Activated T-cell treated with anti-CD3 and anti-CD28 coated beads, Interleukin-2, amount 50 U/mL, for 72 hours (primary cell): ENCODE data around the gene PMM2. TPM values are rescaled to one million over a fixed set of nuclear protein-coding genes. Genes with fewer than 3 reads are reported as not detected.
"Not testable (repeated sequence)": the region's sequence is repeated elsewhere in the genome, so short reads cannot be mapped to it uniquely, and the experiment has no call there.

ENCODE experiments used
- ATAC-seq, 2 donors: fragments of 150-1000 bp; cut with Tn5 transposase; replicated peaks in 1 of 2; 2 replicates each; pipeline ENCODE4 v1.10.0; 2021; ENCODE audit warnings: moderate library complexity in 2 of 2, mild to moderate bottlenecking in 1 of 2
- DNase-seq, 2 donors: peaks; one replicate each; pipeline ENCODE4 v3.0.0; 2021 to 2022; ENCODE audit warnings: mixed read lengths in 1 of 2
- H3K27ac Mint-ChIP-seq: one replicate; pipeline ENCODE4 v1.8.0; 2022; ENCODE audit warnings: mild to moderate bottlenecking, moderate library complexity, mixed read lengths
- H3K27me3 Mint-ChIP-seq: one replicate; pipeline ENCODE4 v1.8.0; 2022; ENCODE audit warnings: low read depth, mixed read lengths
- H3K36me3 Mint-ChIP-seq, 2 donors: one replicate each; pipeline ENCODE4 v1.8.0; 2022; ENCODE audit warnings: mixed read lengths in 2 of 2, mild to moderate bottlenecking in 1 of 2; ENCODE audit not compliant: insufficient read depth in 2 of 2
- H3K4me1 Mint-ChIP-seq: one replicate; pipeline ENCODE4 v1.8.0; 2022; ENCODE audit warnings: low read depth, mixed read lengths
- H3K4me3 Mint-ChIP-seq, 2 donors: one replicate each; pipeline ENCODE4 v1.8.0; 2022; ENCODE audit warnings: mild to moderate bottlenecking in 2 of 2, mixed read lengths in 2 of 2, moderate library complexity in 2 of 2
- H3K9me3 Mint-ChIP-seq, 2 donors: one replicate each; pipeline ENCODE4 v1.8.0; 2022; ENCODE audit warnings: mixed read lengths in 2 of 2
- total RNA-seq, 2 donors: library from RNA; stranded (reverse); gene quantifications; one replicate each; pipeline ENCODE4 v1.2.3, GENCODE V29; 2022

PMM2 gene
- total RNA-seq, 2 donors from 2014 or later = 32.8 to 33.7 TPM

DNA sequence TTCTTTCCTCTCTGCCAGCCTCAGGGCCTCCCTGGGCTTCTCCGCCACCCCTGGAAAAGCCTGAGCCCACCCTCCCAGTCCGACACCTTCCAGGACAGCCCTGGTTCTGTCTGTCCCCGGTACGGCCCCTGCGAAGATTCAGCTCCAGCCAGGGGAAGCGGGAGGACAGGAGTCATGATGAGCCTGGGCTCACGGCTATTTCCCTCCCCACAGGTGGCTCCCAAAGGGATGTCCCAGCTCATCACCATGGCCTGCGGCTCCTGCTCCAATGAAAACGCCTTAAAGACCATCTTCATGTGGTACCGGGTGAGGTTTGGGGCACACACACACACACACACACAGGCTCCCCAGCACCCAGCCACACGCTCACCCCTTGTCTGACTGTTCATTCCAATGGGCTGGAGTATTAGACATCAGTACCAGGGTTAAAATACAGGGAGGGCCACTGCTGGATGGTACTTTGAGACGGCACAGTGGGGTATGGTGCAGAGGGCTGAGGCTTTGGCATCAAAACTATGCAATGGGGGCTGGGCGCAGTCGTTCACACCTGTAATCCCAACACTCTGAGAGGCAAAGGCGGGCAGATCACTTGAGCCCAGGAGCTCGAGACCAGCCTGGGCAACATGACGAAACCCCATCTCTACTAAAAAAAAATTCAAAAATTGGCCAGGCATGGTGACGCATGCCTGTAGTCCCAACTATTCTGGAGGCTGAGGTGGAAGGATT is 33.0 kb upstream of the PMM2 start:
- Mint-ChIP-seq H3K36me3 (peaks cover 2% of the 10 kb centered on the region in 2 donors), H3K4me3 (no peak overlapping the region), H3K27me3 (no peaks in the 10 kb centered on the region), H3K9me3 (no peaks in the 10 kb centered on the region), H3K27ac (no peak overlapping the region), H3K4me1 (no peaks in the 10 kb centered on the region)
- ATAC-seq (no peak), DNase-seq (no peak)

DNA sequence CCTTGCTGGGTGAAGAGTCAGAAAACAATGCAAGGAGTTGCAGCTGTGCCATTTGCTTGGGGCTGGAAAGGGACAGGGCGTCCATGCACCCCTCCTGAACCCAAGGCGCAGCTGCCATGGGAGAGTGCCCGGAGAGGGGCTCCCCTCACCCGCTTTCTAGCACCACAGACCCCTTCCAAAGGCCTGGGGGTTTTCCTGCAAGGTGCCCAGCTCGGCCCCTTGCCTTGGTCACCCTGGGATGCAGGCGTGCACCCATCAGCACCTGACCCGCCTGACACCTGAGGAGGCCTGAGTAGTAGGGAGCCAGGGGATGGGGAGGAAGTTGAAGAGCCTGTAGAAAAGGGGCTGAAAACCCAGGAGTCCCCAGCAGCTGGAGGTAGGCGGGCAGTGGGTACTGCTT is 30.5 kb upstream of the PMM2 start:
- no peak overlapping the region for H3K4me3 Mint-ChIP-seq
- peaks cover 0 to 2% of the 10 kb centered on the region in 2 donors for H3K36me3 Mint-ChIP-seq
- no peaks in the 10 kb centered on the region for H3K9me3 Mint-ChIP-seq
- H3K27me3 Mint-ChIP-seq = no peaks in the 10 kb centered on the region
- ATAC-seq (no peak), DNase-seq (no peak)
- H3K27ac Mint-ChIP-seq = no peak overlapping the region
- no peaks in the 10 kb centered on the region for H3K4me1 Mint-ChIP-seq

DNA sequence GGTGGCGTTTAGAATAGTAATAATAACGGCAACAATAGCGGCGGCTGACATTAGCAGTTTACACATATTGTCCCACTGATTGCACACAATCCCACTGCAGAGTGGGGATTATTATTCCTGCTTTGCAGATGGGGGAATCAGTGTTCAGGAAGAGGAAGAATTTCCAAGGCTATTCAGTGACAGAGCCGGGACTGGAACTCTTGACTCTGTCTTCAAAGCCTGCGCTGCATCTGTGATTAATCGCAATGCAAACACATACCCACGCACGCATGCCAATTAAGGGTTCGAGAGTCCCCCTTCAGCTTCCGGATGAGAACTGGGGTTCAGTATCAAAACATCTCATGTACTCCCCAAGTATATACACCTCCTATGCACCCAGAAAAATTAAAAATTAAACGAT is 29.4 kb upstream of the PMM2 start:
- no peak for DNase-seq
- Mint-ChIP-seq H3K27ac (no peak overlapping the region), H3K36me3 (peaks cover 0 to 4% of the 10 kb centered on the region in 2 donors), H3K4me1 (no peaks in the 10 kb centered on the region), H3K27me3 (no peaks in the 10 kb centered on the region), H3K9me3 (no peaks in the 10 kb centered on the region), H3K4me3 (no peak overlapping the region)
- no peak for ATAC-seq

DNA sequence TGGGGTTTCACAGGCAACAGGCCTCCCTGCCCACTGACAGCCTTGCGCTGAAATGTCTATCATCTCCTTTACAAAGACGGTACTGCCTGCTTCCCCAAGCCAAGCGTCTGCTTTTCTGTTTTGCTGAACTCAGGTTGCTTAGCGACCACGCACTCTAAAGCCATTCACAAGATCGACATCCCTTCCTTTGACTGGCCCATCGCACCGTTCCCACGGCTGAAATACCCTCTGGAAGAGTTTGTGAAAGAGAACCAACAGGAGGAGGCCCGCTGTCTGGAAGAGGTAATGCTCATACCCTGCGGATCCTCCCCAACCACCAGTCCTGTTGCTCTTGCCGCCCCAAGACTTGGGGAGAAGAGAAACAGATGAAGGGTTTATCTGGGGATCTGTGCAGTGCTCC is 28.9 kb upstream of the PMM2 start:
- Mint-ChIP-seq H3K4me3 (no peak overlapping the region), H3K9me3 (no peaks in the 10 kb centered on the region), H3K27ac (no peak overlapping the region), H3K36me3 (peaks cover 0 to 4% of the 10 kb centered on the region in 2 donors), H3K4me1 (no peaks in the 10 kb centered on the region), H3K27me3 (no peaks in the 10 kb centered on the region)
- ATAC-seq (no peak), DNase-seq (no peak)

DNA sequence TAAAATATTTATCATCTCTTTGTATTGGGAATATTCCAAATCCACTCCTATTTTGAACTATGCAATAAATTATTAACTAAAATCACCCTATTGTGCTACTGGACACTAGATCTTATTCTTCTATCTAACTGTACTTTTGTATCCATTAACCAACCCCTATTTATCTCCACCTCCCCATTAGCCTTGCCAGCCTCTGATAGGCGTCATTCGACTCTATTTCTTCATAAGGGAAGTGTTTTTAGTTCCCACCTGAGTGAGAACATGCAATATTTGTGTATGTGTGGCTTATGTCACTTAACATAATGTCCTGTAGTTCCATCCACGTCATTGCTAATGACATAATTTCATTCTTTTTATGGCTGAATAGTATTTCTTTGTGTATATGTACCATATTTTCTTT is 24.1 kb upstream of the PMM2 start:
- H3K36me3 Mint-ChIP-seq = peaks cover 2 to 4% of the 10 kb centered on the region in 2 donors
- DNase-seq = no peak

DNA sequence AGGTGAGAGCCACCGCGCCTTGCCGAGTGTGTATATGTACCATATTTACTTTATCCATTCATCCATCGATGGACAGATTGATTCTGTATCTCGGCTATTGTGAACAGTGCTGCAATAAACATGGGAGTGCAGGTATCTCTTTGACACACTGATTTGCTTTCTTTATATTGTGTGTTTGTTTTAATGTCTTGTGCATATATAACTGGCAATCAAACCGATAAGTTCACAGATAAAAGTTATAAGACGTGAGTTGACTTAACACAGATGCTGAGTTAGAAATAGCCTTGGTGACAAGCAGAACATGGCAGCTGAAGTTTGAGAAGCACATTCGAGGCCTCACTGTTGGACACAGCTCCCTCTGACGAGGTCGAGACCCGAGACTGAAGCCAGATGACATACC is 23.4 kb upstream of the PMM2 start:
- Mint-ChIP-seq H3K27me3 (no peaks in the 10 kb centered on the region), H3K4me3 (no peak overlapping the region), H3K27ac (no peak overlapping the region), H3K36me3 (peaks cover 2 to 4% of the 10 kb centered on the region in 2 donors), H3K9me3 (no peaks in the 10 kb centered on the region), H3K4me1 (no peaks in the 10 kb centered on the region)
- DNase-seq (no peak), ATAC-seq (no peak)

More for the DNA sequence above, 24.1 kb upstream of the PMM2 start:
- Mint-ChIP-seq H3K27ac (no peak overlapping the region), H3K4me1 (no peaks in the 10 kb centered on the region), H3K4me3 (no peak overlapping the region), H3K27me3 (no peaks in the 10 kb centered on the region), H3K9me3 (no peaks in the 10 kb centered on the region)
- ATAC-seq = no peak

DNA sequence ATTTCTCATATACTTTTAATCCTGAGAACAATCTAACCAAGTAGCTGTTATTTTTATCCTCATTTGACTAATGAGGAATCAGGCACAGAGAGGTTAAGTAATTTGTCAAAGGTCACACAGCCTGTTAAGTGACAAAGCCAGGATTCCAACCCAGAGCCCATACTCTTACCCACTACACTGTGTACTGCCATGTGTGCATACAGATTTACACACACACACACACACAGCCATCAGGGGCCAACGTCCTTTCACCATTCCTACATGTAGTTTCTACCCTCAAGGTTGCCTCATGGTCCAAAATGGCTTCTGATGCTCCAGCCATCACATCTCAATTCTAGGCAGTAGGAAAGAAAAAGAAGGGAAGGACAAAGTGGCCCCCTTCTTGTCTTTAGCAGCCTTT is 22.3 kb upstream of the PMM2 start:
- Mint-ChIP-seq H3K27me3 (no peaks in the 10 kb centered on the region), H3K36me3 (peaks cover 2 to 3% of the 10 kb centered on the region in 2 donors), H3K4me1 (no peaks in the 10 kb centered on the region), H3K27ac (no peak overlapping the region), H3K9me3 (no peaks in the 10 kb centered on the region), H3K4me3 (no peak overlapping the region)
- DNase-seq = no peak
- ATAC-seq = no peak

DNA sequence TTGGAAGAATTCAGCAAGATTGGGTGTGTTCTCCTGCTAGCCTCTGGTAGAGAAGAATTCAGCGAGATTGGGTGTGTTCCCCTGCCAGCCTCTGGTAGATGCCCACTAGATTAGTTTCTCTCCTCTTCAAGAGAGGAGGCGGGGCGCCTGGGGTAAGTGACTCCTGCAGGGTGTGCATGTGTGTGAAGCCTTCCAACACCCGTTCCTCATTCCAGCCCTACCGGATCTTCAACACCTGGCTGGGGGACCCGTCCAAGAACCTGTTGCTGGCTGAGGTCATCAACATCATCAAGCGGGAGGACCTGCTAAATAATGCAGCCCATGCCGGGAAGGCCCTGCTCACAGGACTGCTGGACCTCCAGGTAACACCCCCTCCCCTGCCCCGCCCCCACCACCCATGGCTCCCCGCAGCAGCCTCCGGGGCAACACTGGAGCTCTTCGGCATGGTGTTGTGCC is 21.5 kb upstream of the PMM2 start:
- ATAC-seq = no peak
- H3K36me3 Mint-ChIP-seq = peaks cover 2 to 3% of the 10 kb centered on the region in 2 donors
- H3K9me3 Mint-ChIP-seq = no peaks in the 10 kb centered on the region
- no peaks in the 10 kb centered on the region for H3K27me3 Mint-ChIP-seq
- no peaks in the 10 kb centered on the region for H3K4me1 Mint-ChIP-seq
- no peak overlapping the region for H3K27ac Mint-ChIP-seq
- DNase-seq = no peak
- H3K4me3 Mint-ChIP-seq = no peak overlapping the region

DNA sequence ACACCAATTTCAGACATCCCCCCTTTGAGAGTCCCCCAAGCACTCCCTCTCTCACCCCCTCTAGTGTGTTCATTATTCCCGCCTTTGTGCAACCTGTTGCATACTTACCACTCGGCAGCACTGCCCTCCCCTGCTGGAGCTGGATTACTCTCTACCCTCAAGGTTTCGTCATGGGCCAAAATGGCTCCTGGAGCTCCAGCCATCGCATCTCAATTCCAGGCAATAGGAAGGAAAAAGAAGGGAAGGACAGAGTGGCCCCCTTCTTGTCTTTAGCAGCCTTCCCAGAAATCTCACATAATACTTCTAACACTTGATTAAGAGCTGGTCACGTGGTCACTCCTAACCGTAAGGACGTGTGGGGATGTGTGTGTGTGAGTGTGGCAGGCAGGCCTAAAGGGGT is 20.4 kb upstream of the PMM2 start:
- H3K9me3 Mint-ChIP-seq = no peaks in the 10 kb centered on the region
- H3K4me3 Mint-ChIP-seq = no peak overlapping the region

DNA sequence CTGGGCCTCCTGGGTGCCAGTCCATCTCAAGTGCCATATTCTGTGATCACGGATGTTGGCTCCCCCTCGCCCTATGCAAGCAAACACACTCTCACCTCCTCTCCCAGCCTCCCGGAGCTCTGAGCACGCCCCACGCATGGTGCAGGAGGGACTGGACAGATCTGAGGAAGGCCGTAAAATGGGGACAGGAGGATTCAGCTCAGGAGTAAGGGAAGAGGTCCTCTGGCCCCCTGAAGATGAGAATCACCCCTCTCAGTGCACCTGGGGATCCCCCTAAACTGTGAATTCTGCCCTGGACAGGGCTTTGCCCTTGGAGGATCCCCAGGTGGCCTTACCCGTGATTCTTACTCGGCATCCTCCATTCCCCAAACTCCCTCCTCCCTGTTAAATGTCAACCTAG is 15.8 kb upstream of the PMM2 start:
- Mint-ChIP-seq H3K4me1 (no peaks in the 10 kb centered on the region), H3K9me3 (no peaks in the 10 kb centered on the region), H3K27ac (no peak overlapping the region), H3K27me3 (no peaks in the 10 kb centered on the region), H3K4me3 (no peak overlapping the region), H3K36me3 (peaks cover 0 to 2% of the 10 kb centered on the region in 2 donors)
- ATAC-seq = no peak
- DNase-seq = no peak

More for the DNA sequence above, 20.4 kb upstream of the PMM2 start:
- Mint-ChIP-seq H3K27me3 (no peaks in the 10 kb centered on the region), H3K27ac (no peak overlapping the region), H3K4me1 (no peaks in the 10 kb centered on the region), H3K36me3 (peaks cover 2 to 3% of the 10 kb centered on the region in 2 donors)
- ATAC-seq (no peak), DNase-seq (no peak)

DNA sequence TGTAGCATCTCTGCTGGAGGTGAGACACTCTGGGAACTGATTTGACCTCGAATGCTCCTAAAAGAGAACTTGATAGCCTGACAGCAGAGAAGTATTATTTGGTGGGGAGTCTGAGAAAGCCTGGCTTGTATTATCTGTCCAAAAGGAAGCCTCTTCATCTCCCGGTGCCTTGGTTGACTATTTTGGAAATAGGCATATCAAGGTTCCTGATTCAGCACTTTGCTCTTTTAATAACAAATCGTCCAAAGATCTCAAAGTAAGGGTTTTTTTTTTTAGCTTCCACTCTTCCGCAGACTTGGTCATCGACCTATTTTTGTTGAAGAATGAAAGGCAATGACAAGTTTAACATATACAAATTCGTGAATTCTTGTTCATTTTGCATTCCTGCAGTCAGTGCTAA is 15.0 kb upstream of the PMM2 start:
- H3K27me3 Mint-ChIP-seq = no peaks in the 10 kb centered on the region
- DNase-seq (no peak), ATAC-seq (no peak)
- no peaks in the 10 kb centered on the region for H3K4me1 Mint-ChIP-seq
- H3K27ac Mint-ChIP-seq = no peak overlapping the region
- H3K9me3 Mint-ChIP-seq = no peaks in the 10 kb centered on the region
- H3K36me3 Mint-ChIP-seq = no peaks in the 10 kb centered on the region
- no peak overlapping the region for H3K4me3 Mint-ChIP-seq

DNA sequence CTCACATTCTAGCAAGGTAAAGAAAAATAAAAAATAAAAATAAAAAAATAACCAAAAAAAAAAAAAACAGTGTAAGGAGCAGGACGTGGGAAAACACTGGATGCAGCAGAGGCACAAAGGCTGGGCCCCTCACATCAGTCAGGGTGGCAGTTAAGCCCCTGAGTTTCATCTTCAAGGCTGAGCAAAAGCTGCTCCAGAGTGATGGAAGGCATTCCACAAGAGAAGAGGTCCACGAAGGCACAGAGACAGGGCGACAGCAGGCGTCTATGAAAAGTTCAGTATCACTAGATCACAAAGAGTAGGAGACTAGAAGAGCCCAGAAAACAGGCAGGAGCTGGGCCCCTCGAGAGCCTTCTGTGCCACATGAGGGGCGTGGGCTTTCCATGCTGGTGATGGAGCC is 12.2 kb upstream of the PMM2 start:
- no peak for DNase-seq
- ATAC-seq = no peak
- H3K9me3 Mint-ChIP-seq = no peaks in the 10 kb centered on the region
- H3K36me3 Mint-ChIP-seq = no peaks in the 10 kb centered on the region
- no peak overlapping the region for H3K4me3 Mint-ChIP-seq
- no peaks in the 10 kb centered on the region for H3K27me3 Mint-ChIP-seq
- no peaks in the 10 kb centered on the region for H3K4me1 Mint-ChIP-seq
- no peak overlapping the region for H3K27ac Mint-ChIP-seq

DNA sequence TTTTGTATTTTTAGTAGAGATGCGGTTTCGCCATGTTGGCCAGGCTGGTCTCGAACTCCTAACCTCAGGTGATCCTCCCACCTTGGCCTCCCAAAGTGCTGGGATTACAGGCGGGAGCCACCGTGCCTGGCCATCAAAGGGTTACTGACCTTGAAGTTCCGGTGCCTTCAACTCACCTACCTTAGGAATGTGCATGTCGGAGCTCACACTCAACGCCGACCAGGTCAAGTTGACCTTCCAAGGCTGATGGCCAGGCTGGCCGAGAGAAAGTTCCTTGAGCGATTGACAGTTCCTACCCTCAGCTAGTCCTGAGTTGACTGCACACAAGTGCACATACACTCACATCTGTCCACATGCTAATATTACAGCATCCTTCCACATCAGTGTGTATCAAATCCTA is 11.3 kb upstream of the PMM2 start:
- H3K36me3 Mint-ChIP-seq = not testable (repeated sequence)

DNA sequence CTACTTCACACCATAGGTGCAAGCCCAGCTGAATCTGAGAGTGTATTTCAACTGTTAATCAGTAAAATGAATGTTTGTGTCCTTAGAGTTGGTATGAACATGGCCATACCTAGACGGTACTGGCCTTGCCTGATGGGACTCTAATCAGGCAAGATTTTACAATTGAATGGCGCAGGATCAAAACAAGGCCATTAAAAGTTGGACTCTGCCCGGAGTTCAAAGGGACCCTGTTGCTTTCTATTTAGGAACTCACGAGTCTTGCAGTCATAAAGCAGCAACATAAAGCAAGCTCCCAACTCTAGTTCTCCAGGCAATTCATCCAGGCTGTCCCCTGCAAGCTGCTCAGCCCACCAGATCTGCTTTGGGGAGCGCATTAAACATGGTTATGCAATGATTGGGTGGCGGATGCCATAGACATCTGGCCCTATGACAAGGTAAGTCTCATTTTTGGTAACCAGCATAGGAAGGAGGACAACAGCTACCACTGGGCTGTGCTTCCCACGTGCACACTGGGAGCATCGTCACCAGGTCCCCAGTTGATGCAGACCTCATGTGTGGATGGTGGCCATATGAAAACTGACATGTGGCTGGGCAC is 9.0 kb upstream of the PMM2 start:
- no peak overlapping the region for H3K27ac Mint-ChIP-seq
- H3K27me3 Mint-ChIP-seq = no peaks in the 10 kb centered on the region
- peaks cover 5% of the 10 kb centered on the region for H3K4me1 Mint-ChIP-seq
- H3K36me3 Mint-ChIP-seq = no peaks in the 10 kb centered on the region
- no peak overlapping the region for H3K4me3 Mint-ChIP-seq
- no peaks in the 10 kb centered on the region for H3K9me3 Mint-ChIP-seq
- DNase-seq (no peak), ATAC-seq (no peak)

More for the DNA sequence above, 11.3 kb upstream of the PMM2 start:
- ATAC-seq, H3K27ac Mint-ChIP-seq, H3K9me3 Mint-ChIP-seq, H3K4me3 Mint-ChIP-seq, H3K4me1 Mint-ChIP-seq, H3K27me3 Mint-ChIP-seq, DNase-seq: not testable (repeated sequence)
